ENCODE data around the gene FOXJ1. TPM values are rescaled to one million over a fixed set of nuclear protein-coding genes. Genes with fewer than 3 reads are reported as not detected.

The FOXJ1 gene
- total RNA-seq, 2 experiments from 2014 or later: 0.63 to 0.89 TPM

- Histone ChIP-seq H3K36me3 (ENCODE audit: insufficient read depth, low read length) (peaks cover 58% of the 10 kb centered on the region), H3K4me1 (ENCODE audit: insufficient read depth, low read length) (no peaks in the 10 kb centered on the region), H3K9me3 (ENCODE audit: control insufficient read depth in 1 of 2, insufficient read depth in 1 of 2, low read length in 2 of 2) (no peaks in the 10 kb centered on the region), H3K27ac (ENCODE audit: low read depth in 1 of 2, low read length in 2 of 2) (no peak overlapping the region), H3K4me3 (ENCODE audit: low read length) (no peak overlapping the region), H3K27me3 (ENCODE audit: control insufficient read depth in 1 of 2, insufficient read depth in 2 of 2, low read length in 2 of 2) (no peaks in the 10 kb centered on the region)
- H3K4me1 Mint-ChIP-seq (ENCODE audit: low read depth): peaks cover 5% of the 10 kb centered on the region
- DNase-seq (no peak), ATAC-seq (ENCODE audit: poor library complexity) (no peak)
- H3K36me3 Mint-ChIP-seq (ENCODE audit: low read depth): peaks cover 76% of the 10 kb centered on the region
- H3K27me3 Mint-ChIP-seq: no peaks in the 10 kb centered on the region
- H3K9me3 Mint-ChIP-seq: no peaks in the 10 kb centered on the region
- TF ChIP-seq, protein P1, sequence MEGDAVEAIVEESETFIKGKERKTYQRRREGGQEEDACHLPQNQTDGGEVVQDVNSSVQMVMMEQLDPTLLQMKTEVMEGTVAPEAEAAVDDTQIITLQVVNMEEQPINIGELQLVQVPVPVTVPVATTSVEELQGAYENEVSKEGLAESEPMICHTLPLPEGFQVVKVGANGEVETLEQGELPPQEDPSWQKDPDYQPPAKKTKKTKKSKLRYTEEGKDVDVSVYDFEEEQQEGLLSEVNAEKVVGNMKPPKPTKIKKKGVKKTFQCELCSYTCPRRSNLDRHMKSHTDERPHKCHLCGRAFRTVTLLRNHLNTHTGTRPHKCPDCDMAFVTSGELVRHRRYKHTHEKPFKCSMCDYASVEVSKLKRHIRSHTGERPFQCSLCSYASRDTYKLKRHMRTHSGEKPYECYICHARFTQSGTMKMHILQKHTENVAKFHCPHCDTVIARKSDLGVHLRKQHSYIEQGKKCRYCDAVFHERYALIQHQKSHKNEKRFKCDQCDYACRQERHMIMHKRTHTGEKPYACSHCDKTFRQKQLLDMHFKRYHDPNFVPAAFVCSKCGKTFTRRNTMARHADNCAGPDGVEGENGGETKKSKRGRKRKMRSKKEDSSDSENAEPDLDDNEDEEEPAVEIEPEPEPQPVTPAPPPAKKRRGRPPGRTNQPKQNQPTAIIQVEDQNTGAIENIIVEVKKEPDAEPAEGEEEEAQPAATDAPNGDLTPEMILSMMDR (IDR thresholded peaks at IDR 0.05): no peak
- ChIA-PET CTCF (interaction anchor here (0.7 to 1.2 kb wide), 2 partner anchors 20 to 118 kb away, joined by 3 read pairs; no protein-coding TSS in a partner anchor), POLR2A (interaction anchor here (1.9 kb wide), 1 partner anchor 103 kb away, joined by 5 read pairs; no protein-coding TSS in a partner anchor)
- no peak overlapping the region for H3K27ac Mint-ChIP-seq
- intact Hi-C loops (cut with DNase I, micrococcal nuclease): no loop called here
- H3K4me3 Mint-ChIP-seq: no peak overlapping the region
These were observed 20.7 kb upstream of the FOXJ1 start for GRCh38 chr17:76161619-76162266.

DNA sequence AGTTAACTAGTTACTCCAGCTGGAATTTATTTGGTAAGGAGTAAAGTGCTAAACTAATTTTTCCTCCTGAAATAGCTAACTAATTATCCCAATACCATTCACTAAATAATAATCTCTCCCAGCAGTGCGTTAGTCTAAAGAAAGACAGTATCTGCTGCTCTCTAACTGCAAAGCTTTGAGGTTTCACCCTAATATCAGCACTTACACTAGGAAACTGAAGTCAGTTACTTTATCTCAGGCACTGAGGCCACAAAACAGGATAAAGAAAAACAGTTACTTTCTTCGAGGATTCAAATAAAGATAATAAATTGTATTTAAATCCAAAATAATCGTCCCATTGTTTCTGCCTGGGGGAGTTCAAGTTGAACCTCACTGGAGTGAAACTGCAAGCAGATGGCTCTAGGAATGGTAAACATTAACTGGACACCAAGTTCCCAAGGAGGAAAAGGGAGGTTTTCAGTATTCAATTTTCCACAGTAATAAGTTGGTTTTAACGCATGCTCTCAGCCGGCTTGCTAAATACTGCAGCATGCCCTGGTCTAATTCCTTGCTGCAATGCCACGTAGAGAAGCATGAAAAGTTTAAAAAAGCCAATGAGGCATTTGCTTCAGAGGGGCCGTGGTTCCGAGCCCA, 20.0 kb upstream of the FOXJ1 start:
- no peaks in the 10 kb centered on the region for H3K27me3 Mint-ChIP-seq
- ChIA-PET POLR2A (interaction anchor here (1.1 to 1.9 kb wide), 3 partner anchors 9 to 104 kb away, joined by 4 to 7 read pairs (median 5); no protein-coding TSS in a partner anchor), CTCF (interaction anchor here (1.0 to 1.6 kb wide), 3 partner anchors 15 to 118 kb away, joined by 3 to 6 read pairs (median 3); no protein-coding TSS in a partner anchor)
- no peak overlapping the region for H3K27ac Mint-ChIP-seq
- no peaks in the 10 kb centered on the region for H3K9me3 Mint-ChIP-seq
- peaks cover 64% of the 10 kb centered on the region for H3K36me3 ChIP-seq (ENCODE audit: insufficient read depth, low read length)
- ATAC-seq (ENCODE audit: poor library complexity) (no peak), DNase-seq (no peak)
- no peaks in the 10 kb centered on the region for H3K27me3 ChIP-seq (ENCODE audit: control insufficient read depth in 1 of 2, insufficient read depth in 2 of 2, low read length in 2 of 2)
- intact Hi-C loops (cut with DNase I, micrococcal nuclease): no loop called here
- peaks cover 75% of the 10 kb centered on the region for H3K36me3 Mint-ChIP-seq (ENCODE audit: low read depth)
- TF ChIP-seq, protein P1 (IDR thresholded peaks at IDR 0.05): no peak
- H3K9me3 ChIP-seq (ENCODE audit: control insufficient read depth in 1 of 2, insufficient read depth in 1 of 2, low read length in 2 of 2): no peaks in the 10 kb centered on the region
- H3K4me3 Mint-ChIP-seq: no peak overlapping the region
- no peaks in the 10 kb centered on the region for H3K4me1 Mint-ChIP-seq (ENCODE audit: low read depth)
- no peak overlapping the region for H3K27ac ChIP-seq (ENCODE audit: low read depth in 1 of 2, low read length in 2 of 2)
- no peaks in the 10 kb centered on the region for H3K4me1 ChIP-seq (ENCODE audit: insufficient read depth, low read length)
- H3K4me3 ChIP-seq (ENCODE audit: low read length): no peak overlapping the region

- Histone ChIP-seq H3K36me3 (ENCODE audit: insufficient read depth, low read length) (peaks cover 65% of the 10 kb centered on the region), H3K9me3 (ENCODE audit: control insufficient read depth in 1 of 2, insufficient read depth in 1 of 2, low read length in 2 of 2) (no peaks in the 10 kb centered on the region), H3K27ac (ENCODE audit: low read depth in 1 of 2, low read length in 2 of 2) (no peak overlapping the region), H3K4me1 (ENCODE audit: insufficient read depth, low read length) (no peaks in the 10 kb centered on the region), H3K4me3 (ENCODE audit: low read length) (no peak overlapping the region), H3K27me3 (ENCODE audit: control insufficient read depth in 1 of 2, insufficient read depth in 2 of 2, low read length in 2 of 2) (no peaks in the 10 kb centered on the region)
- TF ChIP-seq, protein P1 (IDR thresholded peaks at IDR 0.05): no peak
- DNase-seq (no peak), ATAC-seq (ENCODE audit: poor library complexity) (no peak)
- no peak overlapping the region for H3K4me3 Mint-ChIP-seq
- H3K36me3 Mint-ChIP-seq (ENCODE audit: low read depth): peaks cover 84% of the 10 kb centered on the region
- H3K27me3 Mint-ChIP-seq: no peaks in the 10 kb centered on the region
- intact Hi-C loops (cut with DNase I, micrococcal nuclease): no loop called here
- peaks cover 5% of the 10 kb centered on the region for H3K4me1 Mint-ChIP-seq (ENCODE audit: low read depth)
- ChIA-PET CTCF (interaction anchor here (0.8 to 1.4 kb wide), 3 partner anchors 21 to 38 kb away, joined by 3 to 5 read pairs (median 4); no protein-coding TSS in a partner anchor), POLR2A (no interaction called here)
- H3K27ac Mint-ChIP-seq: peak overlapping the region; percentile 44
- H3K9me3 Mint-ChIP-seq: no peaks in the 10 kb centered on the region
These were observed 18.1 kb upstream of the FOXJ1 start for GRCh38 chr17:76159157-76159556.
